ENCODE data around the gene ARID2.

ARID2 gene

GRCh38 chr12:45912774-45913173, 183.3 kb downstream of the ARID2 start (continued):
- TF ChIP-seq ZNF704 (tag by site-specific recombination; IDR thresholded peaks at IDR 0.05), result no peak
- no peak for TF ChIP-seq ZNF48 (tag by site-specific recombination; IDR thresholded peaks at IDR 0.05)
- no peak for TF ChIP-seq ZNF366 (tag by site-specific recombination; conservative IDR thresholded peaks at IDR 0.05)
- TF ChIP-seq ZNF660 (tag by site-specific recombination; IDR thresholded peaks at IDR 0.05), result peak; percentile 67; the same call in 1 of the 2 replicates
- no peak for TF ChIP-seq ZNF266 (tag by site-specific recombination; IDR thresholded peaks at IDR 0.05; ENCODE audit: low read depth)
- no peak for TF ChIP-seq PATZ1 (tag by site-specific recombination; IDR thresholded peaks at IDR 0.05)
- TF ChIP-seq ZNF707 (tag by site-specific recombination; IDR thresholded peaks at IDR 0.05), result no peak
- 0 out of 2 replicates have a peak, but pooled peaks have one; percentile 28 for TF ChIP-seq ZNF174 (tag by site-specific recombination; IDR thresholded peaks at IDR 0.05)
- TF ChIP-seq ZBTB7A (tag by site-specific recombination; IDR thresholded peaks at IDR 0.05; ENCODE audit: low read depth), result no peak
- TF ChIP-seq ZIC2 (tag by site-specific recombination; IDR thresholded peaks at IDR 0.05), result no peak
- TF ChIP-seq ZFHX2 (tag by site-specific recombination; conservative IDR thresholded peaks at IDR 0.05), result no peak
- TF ChIP-seq ZNF830 (tag by site-specific recombination; IDR thresholded peaks at IDR 0.05; ENCODE audit: low read depth), result peak; percentile 74
- no peak for TF ChIP-seq ZNF785 (tag by site-specific recombination; IDR thresholded peaks at IDR 0.05)
- TF ChIP-seq ZNF324 (tag by site-specific recombination; IDR thresholded peaks at IDR 0.05), result no peak
- no peak for TF ChIP-seq EGR2 (tag by site-specific recombination; IDR thresholded peaks at IDR 0.05; ENCODE audit: low read depth)
- TF ChIP-seq GLI2 (tag by site-specific recombination; IDR thresholded peaks at IDR 0.05; ENCODE audit: borderline replicate concordance, low read depth), result no peak
- TF ChIP-seq ZNF549 (tag by site-specific recombination; IDR thresholded peaks at IDR 0.05), result peak; percentile 72
- TF ChIP-seq ZBTB1 (tag by site-specific recombination; IDR thresholded peaks at IDR 0.05), result no peak
- no peak for TF ChIP-seq ZNF677 (tag by site-specific recombination; IDR thresholded peaks at IDR 0.05)
- no peak; the same call in 1 of the 2 replicates for TF ChIP-seq ZBTB6 (tag by site-specific recombination; IDR thresholded peaks at IDR 0.05)
- no peak for TF ChIP-seq HIC1 (tag by site-specific recombination; IDR thresholded peaks at IDR 0.05)
- peak; percentile 87; the same call in 1 of the 2 replicates for TF ChIP-seq ZBTB44 (tag by site-specific recombination; IDR thresholded peaks at IDR 0.05)
- no peak for TF ChIP-seq ZNF416 (tag by site-specific recombination; IDR thresholded peaks at IDR 0.05)
- no peak for TF ChIP-seq ZNF404 (tag by site-specific recombination; IDR thresholded peaks at IDR 0.05)
- TF ChIP-seq ZNF629 (tag by site-specific recombination; IDR thresholded peaks at IDR 0.05), result no peak
- no peak for TF ChIP-seq PRDM1 (tag by site-specific recombination; IDR thresholded peaks at IDR 0.05)
- no peak for TF ChIP-seq ZNF560 (tag by site-specific recombination; IDR thresholded peaks at IDR 0.05; ENCODE audit: borderline replicate concordance)
- no peak for TF ChIP-seq KLF9 (tag by site-specific recombination; IDR thresholded peaks at IDR 0.05; ENCODE audit: low read depth)
- no peak for TF ChIP-seq ZNF155 (tag by site-specific recombination; IDR thresholded peaks at IDR 0.05)
- peak; percentile 72 for TF ChIP-seq KLF10 (tag by site-specific recombination; IDR thresholded peaks at IDR 0.05)
- no peak for TF ChIP-seq ZEB2 (tag by site-specific recombination; IDR thresholded peaks at IDR 0.05)
- TF ChIP-seq ZNF624 (tag by site-specific recombination; IDR thresholded peaks at IDR 0.05), result no peak
- TF ChIP-seq BCL11A (tag by site-specific recombination; IDR thresholded peaks at IDR 0.05; ENCODE audit: low read depth), result no peak
- TF ChIP-seq PBX3 (CRISPR knock-in tag; IDR thresholded peaks at IDR 0.05), result no peak

Data from HEK293 (cell line).